ENCODE measurements around the gene PIK3R6.
"Not testable (repeated sequence)": the region's sequence is repeated elsewhere in the genome, so short reads cannot be mapped to it uniquely, and the experiment has no call there.

PIK3R6 gene

DNA sequence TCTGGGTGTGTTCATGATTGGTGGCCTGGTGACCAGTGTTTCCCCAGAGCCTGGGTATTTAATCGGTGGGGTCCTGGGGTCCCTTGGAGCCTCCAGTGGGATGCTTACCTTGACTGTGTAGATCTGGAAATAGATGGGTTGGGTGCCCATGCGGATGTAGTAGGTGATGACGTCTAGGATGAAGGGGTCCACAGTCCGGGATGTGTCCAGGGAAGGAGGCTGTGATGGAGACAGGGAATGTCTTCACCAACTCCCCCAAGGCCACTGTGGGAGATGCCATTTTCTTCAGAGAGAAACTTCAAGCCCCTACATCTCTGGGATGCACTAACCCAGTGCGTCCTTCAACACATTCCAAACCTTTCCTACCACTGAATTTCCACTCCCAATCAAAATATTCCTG is 44.2 kb downstream of the PIK3R6 start:
- DNase-seq (ENCODE audit: low spot score): no peak

DNA sequence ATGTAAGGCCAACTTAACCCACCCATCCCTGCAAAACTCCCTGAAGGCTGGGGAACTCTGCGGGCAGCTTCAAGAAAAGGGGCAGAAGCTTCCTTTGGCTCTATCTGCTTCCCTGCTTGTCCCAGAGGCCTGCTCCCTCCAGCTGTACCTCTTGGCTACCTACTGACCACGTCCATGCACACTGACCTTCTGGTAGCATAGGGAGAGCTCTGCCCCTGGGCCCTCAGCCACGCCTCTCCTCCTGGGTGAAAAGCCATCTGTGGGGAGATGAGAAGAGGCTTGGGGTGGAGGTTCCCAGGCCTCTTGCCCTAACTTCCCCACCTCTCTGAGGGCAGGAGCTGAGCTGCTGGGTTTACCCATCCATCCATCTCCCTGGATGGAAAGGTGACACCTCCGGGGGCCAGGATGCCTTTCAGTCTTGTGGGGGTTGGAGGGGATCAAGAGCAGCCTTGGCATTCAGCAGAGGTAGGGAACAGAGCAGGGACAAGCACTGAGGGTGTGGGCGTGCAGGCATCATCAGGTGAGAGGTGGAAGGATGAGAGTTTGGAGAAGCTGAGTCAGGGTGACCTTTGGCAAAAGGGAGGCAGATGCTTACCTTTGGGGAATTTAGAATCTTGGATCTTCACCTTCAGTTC is 45.0 kb downstream of the PIK3R6 start:
- no peak for DNase-seq (ENCODE audit: low spot score)

DNA sequence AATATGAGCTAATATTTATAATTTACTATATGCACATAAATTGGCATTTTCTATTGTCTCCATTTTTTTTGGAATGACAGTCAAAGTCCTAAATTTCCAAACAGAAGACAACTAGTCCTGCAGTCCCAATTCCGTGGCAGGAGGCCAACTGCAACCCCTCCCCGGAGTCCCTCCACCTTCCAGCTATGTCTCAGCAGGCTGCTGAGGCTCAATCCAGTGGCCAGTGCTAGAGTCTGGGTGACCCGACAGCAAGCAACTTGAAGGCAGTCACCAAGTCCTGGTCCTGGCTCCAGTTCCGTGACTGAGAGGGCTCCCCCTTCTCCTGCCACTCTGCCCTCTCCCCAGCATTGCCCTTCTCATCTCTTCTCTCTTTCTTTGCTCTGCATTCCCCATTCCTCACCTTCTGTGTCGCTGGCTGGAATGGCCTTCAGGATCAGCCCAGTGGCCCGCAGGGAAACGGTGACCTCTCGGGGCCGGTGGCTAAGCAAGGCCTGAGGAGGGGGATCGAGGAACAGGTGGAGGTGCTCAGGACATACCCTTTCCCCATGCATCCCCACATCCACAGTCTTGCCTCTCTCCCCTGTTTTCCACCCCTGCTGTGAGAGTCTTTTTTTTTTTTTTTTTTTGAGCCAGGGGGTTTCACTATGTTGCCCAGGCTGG is 45.9 kb downstream of the PIK3R6 start:
- DNase-seq (ENCODE audit: low spot score): no peak

DNA sequence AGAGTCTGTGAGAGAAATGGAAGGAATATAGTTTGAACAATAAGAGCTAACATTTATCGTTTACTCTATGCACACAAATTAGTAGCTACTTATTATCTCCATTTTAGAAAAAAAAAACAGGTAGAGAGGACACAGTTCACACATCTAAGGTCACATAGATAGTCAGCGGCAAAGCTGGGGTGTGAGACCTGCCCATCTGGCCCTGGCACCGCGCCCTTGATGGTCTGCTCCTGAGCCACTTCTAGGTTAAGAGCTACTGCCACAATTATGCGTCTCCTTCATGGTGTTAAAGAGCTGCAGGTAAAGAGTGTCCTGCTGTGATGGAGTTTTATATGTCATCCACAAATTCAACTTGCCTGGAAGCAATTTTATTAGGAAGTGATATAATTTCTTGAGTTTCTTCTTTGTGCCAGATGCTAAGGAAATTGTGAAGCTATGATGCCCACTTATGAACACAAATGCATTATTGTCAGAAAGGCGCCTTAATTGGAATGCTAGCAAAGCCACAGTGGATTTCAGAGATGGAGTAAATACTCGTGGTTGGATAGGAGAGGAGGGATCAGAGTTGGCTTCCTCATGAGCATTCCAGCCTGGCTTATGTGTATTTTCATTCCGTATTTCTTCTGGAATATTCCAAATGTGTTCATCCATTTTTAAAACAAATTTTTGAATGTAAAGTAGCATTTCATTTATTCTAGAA is 47.0 kb downstream of the PIK3R6 start:
- peak; percentile 62 for DNase-seq (ENCODE audit: low spot score)

DNA sequence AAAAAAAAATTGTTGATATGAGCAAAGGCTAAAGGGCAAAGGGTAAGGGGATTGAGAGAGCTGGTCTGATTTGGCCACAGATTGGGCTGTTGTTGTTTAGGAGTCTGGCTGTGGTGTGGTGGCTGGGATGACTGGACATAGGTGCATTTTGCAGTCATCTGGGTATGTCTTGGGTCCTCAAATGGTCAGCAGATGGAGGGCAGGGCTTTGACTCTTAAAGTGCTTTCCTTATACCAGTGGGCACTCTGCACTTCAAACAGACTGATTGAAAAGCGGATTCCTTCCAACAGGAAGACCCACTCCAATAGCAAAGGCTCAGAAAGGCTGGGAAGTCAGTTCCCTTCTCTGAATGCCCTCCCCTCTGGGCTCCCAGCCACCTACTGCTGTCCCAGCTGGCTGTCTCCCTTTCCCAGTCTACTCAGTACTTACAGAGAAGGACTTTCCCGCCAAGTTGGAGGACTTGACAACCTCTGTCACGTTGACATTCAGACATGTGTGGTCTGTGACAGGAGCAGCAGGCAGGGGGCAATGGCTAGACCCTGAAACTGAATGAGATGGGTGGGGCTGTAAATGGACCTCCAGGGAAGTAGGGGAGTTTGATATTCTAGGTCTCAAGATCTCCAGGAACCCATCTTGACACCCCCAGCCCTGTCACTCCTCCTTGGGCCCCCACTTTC is 48.7 kb downstream of the PIK3R6 start:
- DNase-seq (ENCODE audit: low spot score): no peak

DNA sequence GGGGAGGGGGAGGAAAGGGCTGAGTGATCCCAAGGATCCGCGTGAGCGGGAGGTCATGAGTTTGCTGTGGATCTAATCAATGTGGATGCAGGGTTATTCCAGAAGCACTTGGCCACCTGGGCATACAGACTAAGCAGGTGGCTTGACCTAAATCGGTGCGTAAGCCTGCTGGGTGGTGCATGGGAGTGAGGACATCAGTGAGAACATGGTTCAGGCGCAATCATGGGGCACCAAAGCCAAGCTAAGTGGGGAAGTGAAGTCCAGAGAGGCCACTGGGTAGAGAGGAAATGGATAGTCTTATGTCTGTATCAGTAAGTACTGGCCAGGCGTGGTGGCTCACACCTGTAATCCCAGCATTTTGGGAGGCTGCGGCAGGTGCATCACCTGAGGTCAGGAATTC is 49.4 kb downstream of the PIK3R6 start:
- DNase-seq (ENCODE audit: low spot score): no peak

DNA sequence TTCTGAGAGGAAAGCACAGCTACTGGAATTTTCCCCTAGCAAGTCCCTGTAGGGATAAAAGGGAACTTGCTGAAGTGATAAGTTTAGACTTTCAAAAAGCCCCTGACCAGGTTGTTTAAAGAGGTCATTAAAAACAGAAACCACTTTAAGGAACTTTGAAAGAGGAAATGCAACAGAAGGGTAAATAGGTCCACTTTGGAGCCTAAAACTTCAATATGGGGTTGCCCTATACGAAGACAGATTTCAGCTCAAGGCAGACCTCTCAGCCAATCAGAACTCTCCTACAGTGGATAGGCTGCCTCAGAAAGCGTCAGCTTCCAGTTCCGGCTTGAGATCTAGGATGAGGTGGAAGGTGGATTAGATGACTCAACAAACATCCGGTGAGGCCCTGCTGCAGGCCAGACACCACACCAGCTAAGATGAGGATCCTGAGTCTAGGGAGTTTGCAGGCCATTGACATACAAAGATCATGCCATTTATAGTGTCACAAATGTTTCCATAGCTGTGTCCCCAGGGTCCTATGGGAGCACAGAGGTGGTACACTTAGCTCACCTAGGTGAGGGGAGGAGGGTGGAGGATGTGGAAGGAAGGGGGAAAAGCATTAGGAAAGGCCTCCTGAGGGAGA is 60.4 kb downstream of the PIK3R6 start:
- no peak for DNase-seq (ENCODE audit: low spot score)

DNA sequence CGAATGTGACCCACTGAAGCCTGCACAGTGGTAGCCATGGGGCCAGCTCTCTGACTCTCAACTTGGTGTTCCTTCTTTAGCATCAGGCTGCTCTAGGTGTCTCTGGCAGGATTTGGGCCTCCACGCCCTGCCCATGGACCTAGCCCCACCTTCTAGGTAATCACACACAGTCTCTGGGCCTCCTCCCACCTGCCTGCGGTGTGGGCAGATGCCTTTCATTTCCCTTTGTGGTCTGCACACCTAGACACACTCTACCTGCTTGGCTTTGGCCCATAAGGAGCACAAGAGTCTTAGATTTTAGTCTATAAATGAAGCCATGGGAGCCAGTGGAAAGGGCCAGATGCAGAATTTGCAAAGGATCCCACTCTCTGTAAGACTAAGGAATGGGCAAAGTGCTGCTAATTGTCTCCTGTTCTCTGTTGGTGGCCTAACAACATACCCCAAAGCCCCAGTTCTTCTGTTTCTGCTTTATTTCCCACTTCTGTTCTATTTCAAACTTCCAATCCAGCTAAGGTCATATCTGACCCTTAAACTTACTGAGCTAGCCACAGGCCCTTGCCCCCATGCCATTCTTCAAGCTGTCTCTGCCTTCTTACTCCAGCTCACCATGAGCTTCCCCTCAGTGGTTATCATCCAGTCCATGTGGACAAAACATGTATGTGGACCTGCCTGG is 61.1 kb downstream of the PIK3R6 start:
- DNase-seq (ENCODE audit: low spot score): no peak

DNA sequence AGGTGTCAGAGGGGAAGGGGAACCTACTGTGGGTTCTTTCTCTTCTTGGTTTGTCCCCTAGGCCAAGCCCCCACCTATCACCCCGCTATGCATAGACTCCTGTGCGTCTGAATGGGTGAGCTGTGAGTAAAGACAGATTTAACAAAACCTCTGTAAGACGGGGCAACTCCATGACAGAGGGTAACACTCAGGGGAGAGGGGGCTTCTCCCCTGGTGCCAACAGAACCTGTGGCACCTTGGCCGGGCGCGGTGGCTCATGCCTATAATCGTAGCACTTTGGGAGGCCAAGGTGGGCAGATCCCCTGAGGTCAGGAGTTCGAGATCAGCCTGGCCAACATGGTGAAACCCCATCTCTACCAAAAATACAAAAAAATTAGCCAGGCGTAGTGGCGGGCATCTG is 62.1 kb downstream of the PIK3R6 start:
- not testable (repeated sequence) for DNase-seq (ENCODE audit: low spot score)

DNA sequence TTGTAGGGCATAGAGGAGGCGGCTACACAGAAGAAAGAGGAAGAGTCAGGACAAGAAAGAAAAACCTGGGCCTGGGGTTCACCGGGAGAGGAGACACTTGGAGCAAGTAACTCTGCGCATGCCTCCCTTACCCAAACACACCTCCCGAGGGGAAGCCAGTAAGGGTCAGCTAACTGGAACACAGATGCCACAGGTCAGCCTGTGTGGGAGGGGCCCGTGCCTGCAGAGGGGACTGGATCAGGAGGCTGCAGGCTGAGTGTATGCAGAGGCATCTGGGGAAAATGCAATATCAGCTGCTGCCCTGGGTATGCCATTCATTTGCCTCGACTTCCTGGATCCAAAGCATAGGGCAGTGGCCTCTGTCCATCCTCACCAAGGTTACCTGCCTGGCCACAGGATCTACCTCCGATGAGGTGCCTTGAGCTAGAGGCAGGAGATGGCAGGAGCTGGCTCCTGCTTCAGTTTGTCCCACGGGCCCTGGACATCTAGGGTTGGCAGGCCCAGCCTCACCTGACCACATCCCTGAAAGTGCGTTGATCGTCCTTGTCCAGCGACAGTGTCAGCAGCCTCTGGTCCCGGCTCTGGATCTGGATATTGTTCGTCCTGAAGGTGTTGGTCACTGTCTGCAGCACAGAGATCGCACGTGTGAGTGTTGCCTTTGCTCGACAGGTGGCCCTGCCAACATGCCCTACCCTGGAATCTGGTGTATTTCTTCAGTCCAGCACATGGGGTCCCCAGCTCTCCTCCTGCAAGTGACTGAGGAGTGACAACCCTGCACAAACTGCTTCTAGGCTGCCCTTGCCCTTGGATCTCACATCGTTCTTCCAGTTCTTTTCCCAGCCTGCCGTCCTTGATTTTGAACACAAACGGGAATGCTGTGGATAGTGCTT is 63.7 kb downstream of the PIK3R6 start:
- DNase-seq (ENCODE audit: low spot score): no peak

DNA sequence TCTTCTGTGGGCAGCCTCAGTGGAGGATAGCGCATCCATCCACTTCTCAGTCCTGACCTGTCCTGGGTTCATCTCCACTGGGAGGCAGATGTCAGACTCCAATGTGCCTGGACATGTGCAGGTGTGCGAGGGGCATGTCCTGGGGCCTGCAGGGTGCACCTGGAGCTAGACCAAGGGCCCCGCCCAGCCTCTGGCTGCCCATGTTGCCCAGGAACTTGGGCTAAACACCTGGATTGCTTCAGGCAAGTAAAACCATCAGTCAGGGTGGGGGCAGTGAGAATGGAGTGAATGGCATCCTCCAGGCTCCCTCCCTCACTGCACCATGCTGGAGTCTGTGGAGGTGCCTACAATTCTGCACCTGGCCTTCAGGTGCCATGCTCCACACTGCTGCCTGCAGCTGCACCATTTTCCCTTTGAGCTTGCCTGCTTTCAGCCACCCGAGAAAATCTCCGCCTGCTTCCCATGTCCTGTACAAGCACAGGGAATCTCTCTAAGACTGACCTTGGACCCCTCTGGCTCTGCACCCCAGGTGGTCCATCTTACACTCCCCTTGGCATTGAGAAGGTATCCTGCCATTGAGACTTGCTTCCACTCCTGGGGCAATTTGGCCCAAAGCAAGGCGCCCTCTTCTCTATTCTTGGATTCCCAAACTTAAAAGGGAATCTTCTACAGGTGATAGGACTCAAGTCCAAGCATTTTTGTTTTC is 66.2 kb downstream of the PIK3R6 start:
- DNase-seq (ENCODE audit: low spot score): no peak

DNA sequence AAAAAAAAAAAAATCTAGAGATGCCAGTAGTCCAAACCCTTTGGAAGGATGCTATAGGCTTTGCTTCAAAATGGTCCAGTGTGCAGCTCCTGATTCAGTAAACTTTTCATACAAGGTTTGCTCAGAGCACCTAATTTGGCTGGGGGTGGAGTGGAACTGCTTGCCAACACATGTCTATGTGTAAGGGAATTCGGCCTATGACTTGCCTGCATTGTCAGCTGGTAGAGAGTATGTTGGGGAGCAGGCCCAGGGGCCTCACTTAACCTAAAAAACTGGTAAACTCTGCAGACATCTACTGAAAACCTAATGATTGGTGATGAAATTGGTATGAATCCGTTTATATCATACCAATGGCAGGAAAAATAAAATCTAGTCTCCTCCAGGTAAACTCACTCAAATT is 66.8 kb downstream of the PIK3R6 start:
- DNase-seq (ENCODE audit: low spot score): no peak

DNA sequence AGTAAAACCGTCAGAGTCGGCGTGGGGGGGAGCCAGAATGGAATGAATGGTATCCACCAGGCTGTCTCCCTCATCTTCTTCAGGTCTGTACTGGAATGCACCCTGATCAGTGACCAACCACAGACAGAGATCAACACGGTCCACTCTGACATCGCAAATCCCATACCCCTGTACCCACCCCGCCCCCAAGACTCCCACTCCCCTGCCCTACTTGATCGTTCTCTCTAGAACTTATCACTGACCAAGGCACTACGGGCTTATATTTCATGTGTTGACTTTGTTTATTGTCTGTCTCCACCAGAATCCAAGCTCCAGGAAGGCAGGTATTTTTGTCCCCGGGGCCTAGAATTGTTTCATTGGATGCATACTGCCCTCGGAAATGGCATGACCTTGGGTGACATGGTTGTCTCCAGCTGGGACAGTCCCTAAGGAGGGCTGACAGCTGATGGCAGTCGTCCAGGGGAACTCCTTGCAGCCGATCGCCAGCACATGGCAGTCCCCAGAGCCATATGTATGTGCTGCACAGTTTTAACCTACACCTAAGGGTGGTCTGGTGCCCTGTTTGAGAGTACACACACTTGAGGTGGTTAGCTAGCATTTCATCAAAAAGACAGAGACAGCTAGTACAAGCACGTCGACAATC is 67.8 kb downstream of the PIK3R6 start:
- no peak for DNase-seq (ENCODE audit: low spot score)

DNA sequence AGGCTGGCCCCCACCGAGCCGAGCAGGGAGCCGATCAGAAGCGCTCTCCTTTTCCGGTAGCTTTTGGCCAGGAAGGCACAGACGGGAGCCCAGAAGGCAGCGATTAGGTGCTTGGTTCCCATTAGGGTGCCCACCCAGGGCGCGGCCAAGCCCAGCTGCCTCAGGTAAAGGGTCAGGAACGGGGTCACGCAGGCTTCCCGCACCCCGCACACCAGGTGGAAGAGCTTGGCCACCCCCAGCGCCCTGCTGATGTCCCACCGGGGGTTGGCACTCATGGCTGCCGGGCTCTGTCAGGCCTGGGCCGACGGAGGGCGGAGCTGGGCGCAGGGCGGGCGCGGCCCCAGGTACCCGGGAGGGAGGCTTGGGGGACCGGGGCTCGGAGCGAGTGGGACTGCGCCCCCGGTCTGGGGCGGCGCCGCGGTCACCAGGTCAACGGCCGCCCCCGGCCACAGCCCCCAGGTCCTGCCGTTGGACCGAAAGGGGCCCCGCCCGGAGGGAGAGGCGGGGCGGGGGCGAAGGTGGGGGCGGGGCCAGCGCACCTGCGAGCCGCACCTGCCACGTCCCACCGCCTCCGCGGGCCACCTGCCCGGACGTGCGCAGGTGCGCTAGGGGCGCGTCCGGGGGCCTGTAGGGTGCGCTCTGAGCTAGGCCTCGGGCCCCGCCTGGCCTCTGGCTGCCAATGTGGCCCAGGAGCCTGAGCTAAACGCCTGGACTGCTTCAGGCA is 68.5 kb downstream of the PIK3R6 start, which contains the start of gene MFSD6L:
TSS of gene MFSD6L (minus strand) at position 520 of the 724 bp plus-strand sequence. CDS start at position 275, 245 bp downstream.
- DNase-seq (ENCODE audit: low spot score): no peak

DNA sequence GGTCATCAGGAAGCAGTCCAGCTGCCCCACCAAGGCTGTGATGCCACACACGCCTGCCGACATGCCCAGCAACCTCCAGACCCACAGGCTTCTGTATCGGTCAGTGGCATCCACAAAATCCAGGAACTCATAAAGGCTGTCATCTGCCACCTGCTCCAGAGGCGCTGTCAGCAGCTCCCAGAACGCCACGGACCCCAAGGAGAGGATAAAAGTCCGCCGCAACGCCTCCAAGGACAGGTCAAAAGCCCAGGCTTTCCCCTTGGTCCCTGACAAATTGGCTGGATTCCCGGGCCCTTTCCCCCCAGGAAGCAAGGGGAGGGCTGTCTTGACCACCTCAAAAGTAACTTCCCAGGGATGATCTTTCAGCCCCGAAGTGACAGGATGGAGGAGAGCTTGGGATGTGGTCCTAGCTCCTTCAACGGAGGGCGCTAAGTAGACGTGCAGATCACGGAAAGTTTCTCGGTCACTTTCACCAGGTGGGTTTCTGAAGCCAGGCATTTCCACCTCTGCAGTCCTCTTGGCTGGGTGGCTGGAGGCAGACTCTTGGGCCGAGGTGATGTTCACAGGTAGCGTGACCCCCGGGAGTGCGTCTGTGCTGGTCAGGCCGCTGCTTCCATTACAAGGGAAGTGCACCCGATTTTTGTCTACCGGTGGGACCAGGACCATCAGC is 69.2 kb downstream of the PIK3R6 start:
- DNase-seq (ENCODE audit: low spot score): no peak

DNA sequence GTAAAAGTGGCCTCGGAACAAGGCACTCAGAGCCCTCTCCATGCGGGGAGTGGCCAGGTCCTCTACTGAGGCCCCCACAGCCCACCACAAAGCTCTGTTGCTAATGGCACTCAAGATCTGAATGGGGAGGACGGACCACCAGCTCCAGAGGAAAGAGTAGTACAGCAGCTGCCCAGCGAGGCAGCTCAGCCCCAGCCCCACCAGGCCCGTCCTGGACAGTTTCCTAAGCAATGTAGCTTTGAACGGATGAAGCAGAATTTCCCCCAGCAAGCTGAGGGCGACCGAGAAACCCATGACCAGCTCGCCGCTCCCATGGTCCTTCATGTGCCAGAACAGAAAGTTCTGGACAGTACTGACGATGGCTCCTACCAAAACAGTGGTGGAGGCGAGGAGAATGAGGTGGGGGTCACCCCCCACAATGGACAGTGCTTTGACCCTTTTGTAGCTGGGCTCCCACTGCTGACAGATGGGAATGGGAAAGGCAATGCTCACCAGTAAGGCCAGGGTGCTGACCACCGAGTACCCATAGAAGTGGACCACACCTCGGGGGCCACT is 69.8 kb downstream of the PIK3R6 start:
- DNase-seq (ENCODE audit: low spot score): no peak

DNA sequence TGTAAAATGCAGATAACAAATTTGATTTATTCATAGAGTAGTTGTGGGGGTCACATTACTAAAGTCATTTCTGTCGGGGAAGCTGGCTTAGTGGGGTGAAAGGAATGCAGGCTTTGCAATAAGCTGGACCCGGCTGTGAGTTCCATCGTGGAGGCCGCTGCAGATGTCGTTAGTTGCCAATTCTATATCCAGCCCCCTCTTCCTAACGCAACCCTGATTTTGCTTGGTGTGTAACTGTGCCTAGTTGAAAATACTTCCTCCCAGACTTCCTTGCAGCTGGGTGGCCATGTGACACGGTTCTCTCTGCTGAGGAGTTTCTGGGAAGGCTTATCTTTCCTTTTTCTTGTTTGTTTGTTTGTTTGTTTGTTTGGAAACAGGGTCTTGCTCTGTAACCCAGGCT is 72.8 kb downstream of the PIK3R6 start:
- no peak for DNase-seq (ENCODE audit: low spot score)

DNA sequence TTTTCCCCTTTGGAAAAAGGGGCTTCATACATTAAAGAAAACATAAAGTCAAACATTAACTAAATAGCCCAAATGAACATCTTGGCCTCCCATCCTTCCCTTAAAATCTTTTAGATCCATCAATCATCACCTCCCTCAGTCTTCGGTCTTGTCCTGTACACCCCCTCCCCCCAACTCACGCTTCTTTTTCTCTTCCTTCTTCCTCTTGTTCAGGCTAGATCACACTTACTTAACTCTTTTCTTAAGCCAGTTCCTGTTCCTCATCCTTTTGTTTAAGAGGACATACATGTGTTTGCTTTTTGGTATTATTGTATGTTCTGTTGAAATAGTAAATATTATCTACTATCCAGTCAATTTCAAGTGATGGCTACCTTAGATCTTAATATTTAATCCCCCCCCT is 73.8 kb downstream of the PIK3R6 start:
- no peak for DNase-seq (ENCODE audit: low spot score)

All from COLO829 (cell line).